ENCODE results near the gene RGS7. TPM values are rescaled to one million over a fixed set of nuclear protein-coding genes. Genes with fewer than 3 reads are reported as not detected.

Gene RGS7
- total and polyA plus RNA-seq, 10 of the 15 experiments (the other 5 are each of a cell fraction or from before 2014, with no cell fraction given) = not detected

GRCh38 chr1:240967070-240967724 is 389.8 kb downstream of the RGS7 start:
- no peak overlapping the region for H3K9ac ChIP-seq (ENCODE audit: control insufficient read depth, insufficient read depth, low read length)
- no peaks in the 10 kb centered on the region for H4K20me1 ChIP-seq (ENCODE audit: control insufficient read depth, insufficient read depth)
- no peak for FAIRE-seq
- RAD21 ChIA-PET (ENCODE audit: unreplicated experiment) = interaction anchor here (0.6 to 1.3 kb wide), 2 partner anchors 265 to 518 kb away, joined by 4 to 6 read pairs; no protein-coding TSS in a partner anchor
- H3K27me3 ChIP-seq (replicated peaks in 1 of 2; ENCODE audit: control insufficient read depth in 2 of 2, insufficient read depth in 2 of 2, low read length in 1 of 2) = no peaks in the 10 kb centered on the region
- DNase-seq (ENCODE audit: low read depth, low spot score) = no peak
- intact Hi-C loops (cut with micrococcal nuclease; ENCODE audit: unreplicated experiment) (loop anchor here (5.0 kb wide), 1 partner anchor 520 kb away; no protein-coding TSS in a partner anchor), in situ Hi-C loops (cut with MboI) (no loop called here)
- no TSS peak for BruUV-seq (replicated peaks)
- ATAC-seq = peak; percentile 45
- no peak overlapping the region for H3K4me2 ChIP-seq (ENCODE audit: control insufficient read depth, insufficient read depth)
- CTCF ChIA-PET = interaction anchor here (0.6 to 0.9 kb wide), 3 partner anchors 298 to 518 kb away, joined by 3 to 4 read pairs (median 3); no protein-coding TSS in a partner anchor
- WGBS (ENCODE audit: insufficient coverage, insufficient replicate concordance, low lambda C conversion rate, missing lambda C conversion rate) = 37% methylated on average over 10 of the region's 10 CpGs
- POLR2A ChIA-PET = no interaction called here
- SMC1A ChIA-PET (ENCODE audit: uncharacterized antibody, unreplicated experiment) = interaction anchor here (0.6 kb wide), 1 partner anchor 370 kb away, joined by 3 read pairs; no protein-coding TSS in a partner anchor
- H3K36me3 ChIP-seq (ENCODE audit: control insufficient read depth in 2 of 2, insufficient read depth in 2 of 2, low read length in 1 of 2) = no peaks in the 10 kb centered on the region
- TF ChIP-seq, protein P1, sequence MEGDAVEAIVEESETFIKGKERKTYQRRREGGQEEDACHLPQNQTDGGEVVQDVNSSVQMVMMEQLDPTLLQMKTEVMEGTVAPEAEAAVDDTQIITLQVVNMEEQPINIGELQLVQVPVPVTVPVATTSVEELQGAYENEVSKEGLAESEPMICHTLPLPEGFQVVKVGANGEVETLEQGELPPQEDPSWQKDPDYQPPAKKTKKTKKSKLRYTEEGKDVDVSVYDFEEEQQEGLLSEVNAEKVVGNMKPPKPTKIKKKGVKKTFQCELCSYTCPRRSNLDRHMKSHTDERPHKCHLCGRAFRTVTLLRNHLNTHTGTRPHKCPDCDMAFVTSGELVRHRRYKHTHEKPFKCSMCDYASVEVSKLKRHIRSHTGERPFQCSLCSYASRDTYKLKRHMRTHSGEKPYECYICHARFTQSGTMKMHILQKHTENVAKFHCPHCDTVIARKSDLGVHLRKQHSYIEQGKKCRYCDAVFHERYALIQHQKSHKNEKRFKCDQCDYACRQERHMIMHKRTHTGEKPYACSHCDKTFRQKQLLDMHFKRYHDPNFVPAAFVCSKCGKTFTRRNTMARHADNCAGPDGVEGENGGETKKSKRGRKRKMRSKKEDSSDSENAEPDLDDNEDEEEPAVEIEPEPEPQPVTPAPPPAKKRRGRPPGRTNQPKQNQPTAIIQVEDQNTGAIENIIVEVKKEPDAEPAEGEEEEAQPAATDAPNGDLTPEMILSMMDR (IDR thresholded peaks at IDR 0.05 in 2 of 3, conservative IDR thresholded peaks at IDR 0.05 in 1 of 3; ENCODE audit: control insufficient read depth in 2 of 3, extremely low read depth in 1 of 3, insufficient read depth in 1 of 3, low read depth in 3 of 3, low read length in 3 of 3) = peak in 1 of 3 experiments; percentile 10; a peak in 1 of 6 replicates
- peak; percentile 30; the same call in 1 of the 2 replicates for TF ChIP-seq RAD21 (IDR thresholded peaks at IDR 0.05; ENCODE audit: insufficient read depth, low read depth, low read length)
- TF ChIP-seq, protein P2, sequence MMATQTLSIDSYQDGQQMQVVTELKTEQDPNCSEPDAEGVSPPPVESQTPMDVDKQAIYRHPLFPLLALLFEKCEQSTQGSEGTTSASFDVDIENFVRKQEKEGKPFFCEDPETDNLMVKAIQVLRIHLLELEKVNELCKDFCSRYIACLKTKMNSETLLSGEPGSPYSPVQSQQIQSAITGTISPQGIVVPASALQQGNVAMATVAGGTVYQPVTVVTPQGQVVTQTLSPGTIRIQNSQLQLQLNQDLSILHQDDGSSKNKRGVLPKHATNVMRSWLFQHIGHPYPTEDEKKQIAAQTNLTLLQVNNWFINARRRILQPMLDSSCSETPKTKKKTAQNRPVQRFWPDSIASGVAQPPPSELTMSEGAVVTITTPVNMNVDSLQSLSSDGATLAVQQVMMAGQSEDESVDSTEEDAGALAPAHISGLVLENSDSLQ (IDR thresholded peaks at IDR 0.05) = no peak
- no peaks in the 10 kb centered on the region for H3K79me2 ChIP-seq (ENCODE audit: control insufficient read depth, insufficient read depth, low read length)
- H3K9me3 ChIP-seq (replicated peaks; ENCODE audit: control insufficient read depth, insufficient read depth, low read length) = no peaks in the 10 kb centered on the region
- H3K4me1 ChIP-seq (ENCODE audit: control insufficient read depth, insufficient read depth, low read length) = no peaks in the 10 kb centered on the region
- H3K27ac ChIP-seq (ENCODE audit: control insufficient read depth, insufficient read depth) = no peak overlapping the region
- no peak overlapping the region for H3K4me3 ChIP-seq
- H2AFZ ChIP-seq (ENCODE audit: control insufficient read depth, low read depth, low read length) = no peak overlapping the region

All from GM12878 (cell line).